Activated T-helper 2 cell treated with anti-CD3 and anti-CD28 coated beads, Interferon-gamma antibody, Interleukin-2, Interleukin-4, amounts not matched to agents 10 μg/mL and 5 μg/mL and 100 μg/mL, durations not matched to agents 14 hours and 24 hours and 36 hours (primary cell): ENCODE results near the gene CMSS1. TPM values are rescaled to one million over a fixed set of nuclear protein-coding genes. Genes with fewer than 3 reads are reported as not detected.

Source experiments
- DNase-seq: peaks from one replicate; pipeline ENCODE4 v3.0.0; 2021; ENCODE audit warnings: low spot score
- H3K27ac Mint-ChIP-seq: one replicate; pipeline ENCODE4 v1.8.0; 2021; ENCODE audit warnings: mixed read lengths
- H3K27me3 Mint-ChIP-seq: one replicate; pipeline ENCODE4 v1.8.0; 2021; ENCODE audit warnings: low read depth, mixed read lengths
- H3K36me3 Mint-ChIP-seq: one replicate; pipeline ENCODE4 v1.8.0; 2021; ENCODE audit warnings: low read depth, mixed read lengths
- H3K4me1 Mint-ChIP-seq: one replicate; pipeline ENCODE4 v1.8.0; 2021; ENCODE audit warnings: low read depth, mixed read lengths
- H3K4me3 Mint-ChIP-seq: one replicate; pipeline ENCODE4 v1.8.0; 2021; ENCODE audit warnings: low read depth, mild to moderate bottlenecking, moderate library complexity, mixed read lengths
- H3K9me3 Mint-ChIP-seq: one replicate; pipeline ENCODE4 v1.8.0; 2021; ENCODE audit warnings: mixed read lengths
- intact Hi-C: fragments of 100-400 bp; cut with micrococcal nuclease; formaldehyde crosslinking; loops from one replicate; pipeline ENCODE4 v1.15.1; 2023
- total RNA-seq: library from RNA; stranded (reverse); gene quantifications from 2 replicates; pipeline ENCODE4 v1.2.3, GENCODE V29; 2022

CMSS1 gene
- total RNA-seq, 1 donor from 2014 or later, result 138 TPM

DNA sequence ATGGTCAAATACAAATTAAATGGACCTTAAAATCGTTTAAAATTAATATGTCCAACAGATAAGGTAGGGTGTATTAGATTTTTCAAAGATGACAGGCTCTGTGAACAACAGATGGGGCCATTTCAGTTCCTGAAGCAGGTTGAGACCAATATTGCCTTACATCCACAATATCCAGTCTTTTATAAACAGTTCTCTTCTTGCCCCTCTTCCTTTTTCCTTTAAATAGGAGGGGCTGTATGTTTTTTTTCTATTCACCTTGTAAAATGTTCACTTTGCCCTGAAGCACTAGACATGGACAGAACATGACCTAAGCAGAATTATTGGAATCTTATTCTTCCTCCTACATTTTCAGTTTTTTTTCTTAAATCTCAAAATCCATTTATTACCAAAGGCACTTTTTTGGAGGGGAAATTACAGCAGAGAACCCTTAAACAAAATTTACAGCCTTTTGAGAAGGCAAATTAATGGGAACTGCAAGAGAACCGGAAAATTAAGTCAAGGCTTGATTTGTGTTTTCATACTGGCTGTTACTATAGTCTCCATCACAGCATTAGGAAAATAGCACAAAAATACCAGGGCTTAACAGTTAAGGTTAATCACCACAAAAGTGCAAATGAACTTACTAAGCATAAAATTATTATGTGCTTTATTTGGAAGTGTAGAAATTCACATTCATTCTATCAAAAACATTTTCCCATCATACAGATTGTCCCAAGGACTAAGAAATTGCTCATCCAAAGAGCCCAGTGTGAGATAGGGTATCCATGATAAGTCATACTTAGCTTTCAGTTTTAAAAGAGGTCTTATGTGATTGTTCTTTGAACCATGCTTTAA lies 55.8 kb downstream of the CMSS1 start:
- peak overlapping the region; percentile 47 for H3K4me3 Mint-ChIP-seq
- peaks cover 45% of the 10 kb centered on the region for H3K36me3 Mint-ChIP-seq
- intact Hi-C loops, result loop anchor here (1.0 to 5.0 kb wide), 6 partner anchors 16 to 839 kb away; no protein-coding TSS in a partner anchor
- H3K27me3 Mint-ChIP-seq, result peaks cover 1% of the 10 kb centered on the region
- no peaks in the 10 kb centered on the region for H3K9me3 Mint-ChIP-seq
- no peak for DNase-seq
- peak overlapping the region; percentile 48 for H3K27ac Mint-ChIP-seq
- peaks cover 75% of the 10 kb centered on the region for H3K4me1 Mint-ChIP-seq

DNA sequence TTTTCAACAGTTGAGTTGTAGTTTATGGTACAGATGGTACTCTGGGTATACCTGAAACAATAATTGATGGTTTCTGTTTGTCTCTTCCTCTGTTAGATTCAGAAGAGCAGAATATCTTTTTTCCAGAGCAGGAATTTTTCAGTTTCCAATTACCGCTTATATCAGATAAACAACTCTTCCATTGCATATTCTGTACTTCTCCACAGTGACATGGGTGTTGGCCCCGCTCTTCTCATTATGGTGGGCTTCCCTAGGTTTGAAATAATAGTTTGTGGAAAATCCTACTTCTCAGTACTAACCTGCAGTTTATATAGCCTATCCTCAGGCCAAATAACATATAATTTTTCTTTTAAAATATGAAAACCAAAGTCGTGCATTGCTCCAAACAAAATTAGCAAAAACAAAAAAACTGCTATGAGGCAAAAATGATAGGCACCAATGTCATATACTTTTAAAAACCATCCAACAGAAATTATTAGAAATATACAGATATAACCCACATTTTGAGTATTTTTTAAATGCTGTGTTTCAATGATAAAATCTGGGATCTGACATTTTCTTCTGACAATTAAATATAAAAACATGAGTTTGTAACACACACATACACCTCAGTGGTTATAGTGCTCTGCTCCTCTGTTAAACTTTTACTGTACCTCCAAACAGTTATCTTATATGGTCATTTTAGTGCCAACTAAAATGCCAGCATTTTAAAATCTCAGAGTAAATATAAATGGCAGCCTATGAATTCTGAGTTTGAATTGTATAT lies 56.8 kb downstream of the CMSS1 start:
- no peak for DNase-seq
- H3K27ac Mint-ChIP-seq, result no peak overlapping the region
- H3K27me3 Mint-ChIP-seq, result peaks cover 1% of the 10 kb centered on the region
- peak overlapping the region; percentile 60 for H3K4me3 Mint-ChIP-seq
- intact Hi-C loops, result loop anchor here (5.0 kb wide), 3 partner anchors 32 to 838 kb away; no protein-coding TSS in a partner anchor
- H3K4me1 Mint-ChIP-seq, result peaks cover 68% of the 10 kb centered on the region
- no peaks in the 10 kb centered on the region for H3K9me3 Mint-ChIP-seq
- H3K36me3 Mint-ChIP-seq, result peaks cover 43% of the 10 kb centered on the region

GRCh38 chr3:99875581-99875928 lies 57.9 kb downstream of the CMSS1 start:
- H3K9me3 Mint-ChIP-seq, result no peaks in the 10 kb centered on the region
- H3K36me3 Mint-ChIP-seq, result peaks cover 33% of the 10 kb centered on the region
- peak overlapping the region; percentile 83 for H3K4me3 Mint-ChIP-seq
- DNase-seq, result no peak
- H3K4me1 Mint-ChIP-seq, result peaks cover 57% of the 10 kb centered on the region
- H3K27me3 Mint-ChIP-seq, result peaks cover 1% of the 10 kb centered on the region
- intact Hi-C loops, result loop anchor here (5.0 kb wide), 1 partner anchor 33 kb away; no protein-coding TSS in a partner anchor
- no peak overlapping the region for H3K27ac Mint-ChIP-seq

GRCh38 chr3:99875929-99876841 lies 58.5 kb downstream of the CMSS1 start:
- peak; percentile 70 for DNase-seq

DNA sequence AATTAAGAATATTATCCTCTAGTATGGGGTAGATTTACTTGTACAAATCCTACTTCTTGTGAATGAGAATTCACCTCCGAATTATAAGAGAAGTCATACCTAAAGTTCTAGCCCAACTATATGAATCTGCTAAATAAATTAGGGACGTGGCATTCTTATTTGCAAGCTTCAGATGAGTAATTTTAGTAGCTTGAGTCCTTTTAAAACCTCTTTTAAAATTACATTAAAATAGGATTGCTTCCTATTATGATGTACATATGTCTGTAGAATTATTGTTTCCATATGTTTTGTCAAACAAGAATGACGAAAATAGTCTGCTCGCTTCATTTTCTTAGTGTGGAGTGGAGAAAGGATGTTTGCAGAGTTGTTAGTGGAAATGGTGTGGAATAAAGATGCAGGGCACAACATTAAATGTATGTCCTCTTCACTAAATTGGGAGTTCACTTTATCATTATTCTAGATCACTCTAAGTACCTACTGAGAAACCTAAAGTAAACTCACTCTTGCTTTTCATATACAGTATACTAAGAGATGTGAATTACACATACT lies 59.4 kb downstream of the CMSS1 start:
- Mint-ChIP-seq H3K4me3 (peak overlapping the region; percentile 40), H3K4me1 (peaks cover 43% of the 10 kb centered on the region), H3K27me3 (peaks cover 1% of the 10 kb centered on the region), H3K36me3 (peaks cover 20% of the 10 kb centered on the region), H3K9me3 (no peaks in the 10 kb centered on the region), H3K27ac (no peak overlapping the region)
- intact Hi-C loops, result loop anchor here (5.0 kb wide), 1 partner anchor 35 kb away; no protein-coding TSS in a partner anchor
- no peak for DNase-seq

More at GRCh38 chr3:99875929-99876841, 58.5 kb downstream of the CMSS1 start:
- Mint-ChIP-seq H3K4me1 (peaks cover 52% of the 10 kb centered on the region), H3K27ac (no peak overlapping the region), H3K27me3 (peaks cover 1% of the 10 kb centered on the region), H3K36me3 (peaks cover 28% of the 10 kb centered on the region), H3K9me3 (no peaks in the 10 kb centered on the region), H3K4me3 (peak overlapping the region; percentile 83)
- intact Hi-C loops, result loop anchor here (1.0 to 5.0 kb wide), 2 partner anchors 8 to 34 kb away; no protein-coding TSS in a partner anchor

- intact Hi-C loops, result loop anchor here (5.0 kb wide), 1 partner anchor 36 kb away; no protein-coding TSS in a partner anchor
Observed at GRCh38 chr3:99878005-99878404, 60.3 kb downstream of the CMSS1 start.

GRCh38 chr3:99879275-99879674 lies 61.6 kb downstream of the CMSS1 start:
- Mint-ChIP-seq H3K27ac (no peak overlapping the region), H3K36me3 (peaks cover 10% of the 10 kb centered on the region), H3K9me3 (no peaks in the 10 kb centered on the region), H3K27me3 (peaks cover 1% of the 10 kb centered on the region), H3K4me1 (peaks cover 36% of the 10 kb centered on the region), H3K4me3 (no peak overlapping the region)
- intact Hi-C loops, result loop anchor here (5.0 kb wide), 1 partner anchor 37 kb away; no protein-coding TSS in a partner anchor
- DNase-seq, result no peak

More at GRCh38 chr3:99878005-99878404, 60.3 kb downstream of the CMSS1 start:
- Mint-ChIP-seq H3K9me3 (no peaks in the 10 kb centered on the region), H3K27me3 (peaks cover 1% of the 10 kb centered on the region), H3K4me3 (no peak overlapping the region), H3K4me1 (peaks cover 37% of the 10 kb centered on the region), H3K27ac (no peak overlapping the region), H3K36me3 (peaks cover 16% of the 10 kb centered on the region)
- no peak for DNase-seq

- Mint-ChIP-seq H3K9me3 (peaks cover 2% of the 10 kb centered on the region), H3K27me3 (peaks cover 1% of the 10 kb centered on the region), H3K36me3 (peaks cover 15% of the 10 kb centered on the region), H3K27ac (no peak overlapping the region), H3K4me3 (no peak overlapping the region), H3K4me1 (peaks cover 44% of the 10 kb centered on the region)
- intact Hi-C loops, result no loop called here
- no peak for DNase-seq
Observed at GRCh38 chr3:99881121-99881524, 63.5 kb downstream of the CMSS1 start.

DNA sequence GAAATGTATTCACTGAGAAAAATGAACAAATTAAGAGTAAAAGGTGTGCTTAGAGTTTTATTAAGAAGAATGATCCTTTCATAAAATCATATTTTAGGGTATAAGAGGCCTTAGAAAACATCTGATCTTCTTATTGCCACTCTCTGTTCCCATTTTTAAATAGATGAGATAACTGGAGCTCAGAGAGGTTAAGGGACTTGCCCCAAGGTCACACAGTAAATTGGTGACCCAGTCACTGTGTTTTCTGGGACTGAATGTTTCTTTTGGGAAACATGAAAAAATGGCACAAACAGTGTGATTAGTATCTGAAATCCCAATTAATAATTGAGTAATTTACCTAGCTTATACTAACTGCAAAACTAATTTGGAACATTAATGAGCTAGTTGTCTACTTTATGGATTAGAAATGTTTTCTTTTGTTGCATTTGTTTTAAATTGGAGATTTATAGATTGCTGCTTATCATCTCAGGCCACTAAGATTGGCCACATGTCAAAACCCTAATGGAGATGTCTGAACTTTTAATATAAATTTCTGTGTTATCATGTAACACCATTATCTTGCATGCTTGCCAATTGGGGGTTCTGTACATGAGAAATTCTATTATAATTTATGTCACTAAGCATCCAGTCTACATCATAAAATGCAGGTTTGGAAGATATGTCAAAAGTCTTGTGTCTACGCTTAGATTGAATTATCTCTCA lies 64.9 kb downstream of the CMSS1 start:
- Mint-ChIP-seq H3K9me3 (peaks cover 4% of the 10 kb centered on the region), H3K4me1 (peaks cover 36% of the 10 kb centered on the region), H3K27ac (no peak overlapping the region), H3K27me3 (no peaks in the 10 kb centered on the region), H3K4me3 (no peak overlapping the region), H3K36me3 (peaks cover 20% of the 10 kb centered on the region)
- DNase-seq, result no peak
- intact Hi-C loops, result no loop called here

- no peak overlapping the region for H3K4me3 Mint-ChIP-seq
- intact Hi-C loops, result no loop called here
Observed at GRCh38 chr3:99883138-99883461, 65.4 kb downstream of the CMSS1 start.

DNA sequence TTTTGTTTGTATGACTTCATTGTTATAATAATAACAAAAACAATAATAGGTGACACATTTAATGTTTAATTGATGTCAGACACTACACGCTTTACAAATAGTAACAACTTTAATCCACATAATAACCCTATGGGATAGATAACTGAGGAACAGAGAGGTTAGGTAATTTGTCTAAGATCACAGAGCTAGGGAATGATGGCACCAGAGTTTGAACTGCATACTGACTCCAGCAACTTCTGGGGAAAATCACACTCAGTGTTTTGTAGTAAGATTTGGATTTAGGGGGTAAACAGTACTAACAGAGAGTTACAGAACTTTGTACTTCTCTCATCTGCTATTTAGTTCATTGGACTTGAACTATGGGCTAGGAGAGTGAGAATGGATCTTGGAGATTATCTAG lies 66.0 kb downstream of the CMSS1 start:
- peaks cover 29% of the 10 kb centered on the region for H3K4me1 Mint-ChIP-seq
- H3K9me3 Mint-ChIP-seq, result peaks cover 4% of the 10 kb centered on the region
- no peak overlapping the region for H3K27ac Mint-ChIP-seq
- no peaks in the 10 kb centered on the region for H3K27me3 Mint-ChIP-seq
- H3K36me3 Mint-ChIP-seq, result peaks cover 21% of the 10 kb centered on the region
- intact Hi-C loops, result loop anchor here (1.0 kb wide), 1 partner anchor 7 kb away; no protein-coding TSS in a partner anchor
- no peak for DNase-seq
- H3K4me3 Mint-ChIP-seq, result no peak overlapping the region

More at GRCh38 chr3:99883138-99883461, 65.4 kb downstream of the CMSS1 start:
- H3K9me3 Mint-ChIP-seq, result peaks cover 4% of the 10 kb centered on the region
- peaks cover 31% of the 10 kb centered on the region for H3K4me1 Mint-ChIP-seq
- no peaks in the 10 kb centered on the region for H3K27me3 Mint-ChIP-seq
- H3K36me3 Mint-ChIP-seq, result peaks cover 20% of the 10 kb centered on the region
- no peak for DNase-seq
- no peak overlapping the region for H3K27ac Mint-ChIP-seq
